HL-60 (cell line): ENCODE measurements around the gene ID2.

Experiments
- DNase-seq, 2 experiments: peaks; one replicate each; pipeline ENCODE4 v3.0.0-alpha.2; 2010 to 2020; ENCODE audit warnings: low read depth in 1 of 2, low spot score in 1 of 2
- H3K27ac ChIP-seq: fragments of 250-450 bp; sonication (Bioruptor Pico); replicated peaks from 2 replicates; pipeline ENCODE4 v1.5.1; 2020; ENCODE audit warnings: mild to moderate bottlenecking, moderate library complexity
- H3K27me3 ChIP-seq: fragments of 250-450 bp; sonication (Bioruptor Pico); 2 replicates; pipeline ENCODE4 v1.5.1; 2021; ENCODE audit warnings: mild to moderate bottlenecking, moderate library complexity; ENCODE audit not compliant: insufficient read depth, poor library complexity, severe bottlenecking
- H3K4me3 ChIP-seq: replicated peaks from 2 replicates; pipeline ENCODE4 v1.5.1; 2011; ENCODE audit warnings: mild to moderate bottlenecking, control low read depth, low read length; ENCODE audit not compliant: insufficient read depth
- CTCF ChIP-seq: IDR thresholded peaks from one replicate; pipeline ENCODE4 v1.5.1; 2011; ENCODE audit warnings: low read length, control low read depth, inconsistent platforms; ENCODE audit not compliant: insufficient read depth
- GABPA ChIP-seq: IDR thresholded peaks from 2 replicates; pipeline ENCODE4 v1.6.1; 2012; ENCODE audit warnings: low read depth
- POLR2AphosphoS5 ChIP-seq: IDR thresholded peaks from 2 replicates; pipeline ENCODE4 v1.6.1; 2012; ENCODE audit warnings: low read depth
- REST ChIP-seq: IDR thresholded peaks from 2 replicates; pipeline ENCODE4 v1.6.1; 2012; ENCODE audit warnings: low read depth; ENCODE audit not compliant: insufficient replicate concordance
- SPI1 ChIP-seq: IDR thresholded peaks from 2 replicates; pipeline ENCODE4 v1.6.1; 2012; ENCODE audit warnings: low read depth, mild to moderate bottlenecking, borderline replicate concordance

ID2 gene

DNA sequence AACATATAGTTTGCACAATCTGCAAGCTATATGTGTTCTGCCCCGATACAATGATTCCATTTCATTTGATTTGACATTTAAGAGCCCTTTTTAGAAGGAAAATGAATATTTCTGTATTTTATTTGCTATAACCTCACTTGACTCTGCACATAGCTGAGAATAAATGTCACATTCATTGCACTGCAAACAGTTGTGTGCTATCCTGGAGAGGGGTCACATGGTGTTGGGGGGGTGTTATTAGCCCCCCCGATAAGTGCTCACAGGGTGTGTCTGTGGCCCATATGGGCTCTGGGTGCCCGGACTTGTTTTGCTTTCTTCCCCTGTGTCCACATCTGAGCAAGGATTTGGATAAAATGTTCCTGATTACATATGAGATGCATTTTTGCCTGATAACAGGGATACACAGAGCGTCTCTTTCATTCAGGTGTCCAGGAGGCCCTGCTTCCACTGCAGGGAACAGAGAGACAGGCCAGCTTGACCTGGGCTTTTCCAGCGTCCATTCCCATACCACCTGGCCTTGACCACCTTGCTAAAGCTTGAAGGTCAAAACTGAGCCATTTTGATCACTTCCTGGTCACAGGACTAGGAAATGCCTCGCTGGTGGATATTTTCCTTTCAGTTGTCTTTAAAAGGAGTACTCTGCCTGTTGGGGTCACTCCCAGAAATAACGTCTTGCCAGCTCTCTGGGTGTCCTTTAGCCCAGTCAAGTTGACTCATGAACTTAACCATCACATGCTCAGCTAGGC is 38.4 kb upstream of the ID2 start:
- no peak for DNase-seq
- TF ChIP-seq SPI1 (no peak), POLR2AphosphoS5 (no peak)
- Histone ChIP-seq H3K4me3 (no peak overlapping the region), H3K27ac (peak overlapping the region; percentile 78), H3K27me3 (no peaks in the 10 kb centered on the region)

DNA sequence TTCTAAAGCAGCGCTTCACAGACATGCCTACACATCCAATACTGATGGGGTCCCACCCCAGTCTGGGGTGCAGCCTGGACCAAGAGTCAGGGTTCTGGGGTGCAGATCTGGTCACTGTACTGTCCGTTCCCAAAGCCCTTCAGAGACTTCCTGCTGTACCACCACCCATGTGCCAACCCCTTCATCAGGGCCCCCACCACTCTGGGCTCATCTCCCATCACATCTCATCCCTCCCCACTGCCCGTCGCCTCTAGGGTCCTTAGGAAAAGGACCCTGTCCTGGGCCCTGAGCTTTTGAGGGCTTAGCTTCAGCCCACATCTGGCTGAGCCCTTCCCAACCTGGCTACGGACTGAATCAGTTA is 37.9 kb upstream of the ID2 start:
- TF ChIP-seq GABPA (no peak), POLR2AphosphoS5 (no peak), SPI1 (no peak), REST (no peak), CTCF (no peak)
- Histone ChIP-seq H3K27ac (peak overlapping the region; percentile 78), H3K27me3 (no peaks in the 10 kb centered on the region), H3K4me3 (no peak overlapping the region)
- DNase-seq: no peak

DNA sequence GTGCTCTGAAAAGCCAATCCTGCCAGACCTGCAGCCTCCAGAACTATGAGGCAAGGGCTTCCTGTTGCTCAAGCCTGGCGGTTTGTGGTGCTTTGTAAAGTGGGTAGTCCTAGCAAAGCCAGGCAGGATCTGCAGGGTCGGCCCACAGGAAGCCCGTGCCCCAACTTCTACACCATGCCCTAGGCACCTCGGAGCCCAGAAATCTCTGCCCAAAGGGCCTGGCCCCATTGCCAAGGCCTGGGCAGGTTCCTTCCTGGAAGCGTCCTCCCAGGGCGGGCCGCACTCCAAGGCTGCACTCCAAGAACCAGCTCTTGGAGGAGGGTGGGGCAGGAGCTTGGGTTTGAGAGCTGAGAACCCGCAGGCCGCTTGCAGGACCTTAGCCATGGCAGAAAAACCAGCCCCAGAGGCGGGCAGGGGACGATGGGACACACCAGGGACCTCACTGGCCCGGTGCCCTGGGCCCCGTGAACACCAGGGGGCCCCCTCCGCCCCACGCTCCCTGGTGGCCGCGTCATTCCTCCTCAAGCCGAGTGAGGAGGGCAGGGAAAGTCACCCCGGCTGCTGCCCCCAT is 37.2 kb upstream of the ID2 start:
- Histone ChIP-seq H3K4me3 (no peak overlapping the region), H3K27me3 (no peaks in the 10 kb centered on the region), H3K27ac (peak overlapping the region; percentile 78)
- TF ChIP-seq SPI1 (no peak; the same call in 1 of the 2 replicates), POLR2AphosphoS5 (peak; percentile 94), GABPA (peak; percentile 48; the same call in 1 of the 2 replicates), REST (peak; percentile 52), CTCF (peak; percentile 8)
- peak; percentile 87 to 98 for DNase-seq

GRCh38 chr2:8645176-8645831 is 36.6 kb upstream of the ID2 start:
- TF ChIP-seq GABPA: no peak
- TF ChIP-seq REST: no peak
- TF ChIP-seq CTCF: no peak
- no peak for TF ChIP-seq SPI1
- TF ChIP-seq POLR2AphosphoS5: no peak
- H3K27ac ChIP-seq: peak overlapping the region; percentile 78

More at GRCh38 chr2:8645176-8645831, 36.6 kb upstream of the ID2 start:
- no peaks in the 10 kb centered on the region for H3K27me3 ChIP-seq
- no peak for DNase-seq
- H3K4me3 ChIP-seq: no peak overlapping the region
